Right lobe of liver (tissue), 6 donors: ENCODE data around the gene PAK4. TPM values are rescaled to one million over a fixed set of nuclear protein-coding genes. Genes with fewer than 3 reads are reported as not detected.

Experiments
- ATAC-seq, 4 donors: fragments of 200-7000 bp; cut with Tn5 transposase; one replicate each; pipeline ENCODE4 v1.9.1; 2020; ENCODE audit warnings: mild to moderate bottlenecking in 4 of 4, moderate library complexity in 4 of 4
- DNase-seq, 3 donors: peaks; one replicate each; pipeline ENCODE4 v3.0.0-alpha.2; 2020
- H3K27ac ChIP-seq, 3 donors: fragments of 200-600 bp; one replicate each; pipeline ENCODE4 v1.8.0; 2022
- H3K27me3 ChIP-seq, 2 donors: fragments of 200-600 bp; one replicate each; pipeline ENCODE4 v1.8.0; 2022
- H3K36me3 ChIP-seq, 4 donors: fragments of 200-600 bp; sonication (generic) in 1 of 4; one replicate each; pipeline versions ENCODE4 v1.5.1 to v1.8.0; 2017 to 2022; ENCODE audit warnings: control low read depth in 1 of 4
- H3K4me1 ChIP-seq, 4 donors: fragments of 200-600 bp; sonication (generic) in 1 of 4; one replicate each; pipeline versions ENCODE4 v1.5.1 to v1.8.0; 2017 to 2022; ENCODE audit warnings: control low read depth in 1 of 4
- H3K4me3 ChIP-seq, 3 donors: fragments of 200-600 bp; one replicate each; pipeline ENCODE4 v1.8.0; 2022
- H3K9me3 ChIP-seq, 4 donors: fragments of 200-600 bp; sonication (generic) in 1 of 4; one replicate each; pipeline versions ENCODE4 v1.5.1 to v1.8.0; 2017 to 2022; ENCODE audit warnings: control low read depth in 1 of 4
- POLR2A ChIP-seq: fragments of 450-650 bp; IDR thresholded peaks from one replicate; pipeline ENCODE4 v1.6.1; 2017; ENCODE audit warnings: antibody characterized with exemption, mild to moderate bottlenecking
- WGBS: methylation state at CpG from one replicate; pipeline ENCODE4 v1.1.6; 2018; ENCODE audit warnings: low coverage, low lambda C conversion rate; ENCODE audit not compliant: insufficient coverage; ENCODE audit errors: missing lambda C conversion rate; 5-methylcytosine and 5-hydroxymethylcytosine counted together
- intact Hi-C, 2 donors: fragments of 100-400 bp; cut with DNase I; formaldehyde crosslinking; loops; one replicate each; pipeline versions ENCODE4 v1.11.2 to v1.14.1; 2022
- total RNA-seq, 6 experiments: library from RNA; depleted of rRNA in 2 of 6; stranded (reverse); fragments of >200 nt in 2 of 6; fragmentation: NEBNext Ultra II Directional in 3 of 6; extraction: Animal tissue kit (Norgen Biotek cat#: 25700) in 3 of 6; gene quantifications; one replicate each; pipeline versions ENCODE4 v1.1.0 to v1.2.4, GENCODE V29; 2016 to 2023
- TF ChIP-seq, protein P1 (sequence below), 4 donors: fragments of 200-600 bp in 3 of 4; fragments of 450-650 bp in 1 of 4; IDR thresholded peaks; one replicate each; pipeline versions ENCODE4 v1.5.1 to v1.8.0; 2016 to 2022; ENCODE audit warnings: antibody characterized with exemption in 4 of 4, mild to moderate bottlenecking in 2 of 4
- donor health status: DM: no; HTN: yes; CAD: no.
- donor health status: DM: no; HTN: no; CAD: no.
- donor health status: DM: no; HTN: no; CAD: no.
- donor health status: DM: no; HTN: yes; CAD: no.
- donor health status: DM: no; HTN: yes; CAD: no.

The PAK4 gene
- total RNA-seq, 6 experiments from 2014 or later: 11.4 to 16.6 (median 14.7) TPM

DNA sequence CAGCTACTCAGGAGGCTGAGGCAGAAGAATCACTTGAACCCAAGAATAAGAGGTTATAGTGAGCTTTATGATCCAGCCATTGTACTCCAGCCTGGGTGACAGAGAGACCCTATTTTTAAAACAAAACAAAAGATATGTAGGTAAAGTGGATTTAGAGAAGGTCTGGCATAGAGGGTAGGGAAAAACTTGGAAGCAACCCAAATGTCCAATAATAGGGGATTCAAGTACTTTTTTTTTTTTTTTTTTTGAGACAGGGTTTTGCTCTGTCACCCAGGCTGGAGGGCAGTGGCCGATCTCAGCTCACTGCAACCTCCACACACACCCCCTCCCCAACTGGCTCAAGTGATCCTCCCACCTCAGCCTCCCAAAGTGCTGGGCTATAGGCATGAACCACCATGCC is 5.8 kb upstream of the PAK4 start:
- DNase-seq (no peak), ATAC-seq (no peak)
- TF ChIP-seq POLR2A: no peak
- TF ChIP-seq, protein P1, sequence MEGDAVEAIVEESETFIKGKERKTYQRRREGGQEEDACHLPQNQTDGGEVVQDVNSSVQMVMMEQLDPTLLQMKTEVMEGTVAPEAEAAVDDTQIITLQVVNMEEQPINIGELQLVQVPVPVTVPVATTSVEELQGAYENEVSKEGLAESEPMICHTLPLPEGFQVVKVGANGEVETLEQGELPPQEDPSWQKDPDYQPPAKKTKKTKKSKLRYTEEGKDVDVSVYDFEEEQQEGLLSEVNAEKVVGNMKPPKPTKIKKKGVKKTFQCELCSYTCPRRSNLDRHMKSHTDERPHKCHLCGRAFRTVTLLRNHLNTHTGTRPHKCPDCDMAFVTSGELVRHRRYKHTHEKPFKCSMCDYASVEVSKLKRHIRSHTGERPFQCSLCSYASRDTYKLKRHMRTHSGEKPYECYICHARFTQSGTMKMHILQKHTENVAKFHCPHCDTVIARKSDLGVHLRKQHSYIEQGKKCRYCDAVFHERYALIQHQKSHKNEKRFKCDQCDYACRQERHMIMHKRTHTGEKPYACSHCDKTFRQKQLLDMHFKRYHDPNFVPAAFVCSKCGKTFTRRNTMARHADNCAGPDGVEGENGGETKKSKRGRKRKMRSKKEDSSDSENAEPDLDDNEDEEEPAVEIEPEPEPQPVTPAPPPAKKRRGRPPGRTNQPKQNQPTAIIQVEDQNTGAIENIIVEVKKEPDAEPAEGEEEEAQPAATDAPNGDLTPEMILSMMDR (IDR thresholded peaks at IDR 0.05): no peak
- Histone ChIP-seq H3K27ac (no peak overlapping the region), H3K36me3 (no peaks in the 10 kb centered on the region), H3K4me1 (peaks cover 0 to 2% (median under 1%) of the 10 kb centered on the region in 4 donors), H3K9me3 (no peaks in the 10 kb centered on the region), H3K4me3 (no peak overlapping the region), H3K27me3 (no peaks in the 10 kb centered on the region)
- intact Hi-C loops: loop anchor here in 1 of 2 donors (5.0 kb wide), 1 partner anchor 207 kb away; no protein-coding TSS in a partner anchor
- 78% methylated on average over 1 of the region's 1 CpG for WGBS

DNA sequence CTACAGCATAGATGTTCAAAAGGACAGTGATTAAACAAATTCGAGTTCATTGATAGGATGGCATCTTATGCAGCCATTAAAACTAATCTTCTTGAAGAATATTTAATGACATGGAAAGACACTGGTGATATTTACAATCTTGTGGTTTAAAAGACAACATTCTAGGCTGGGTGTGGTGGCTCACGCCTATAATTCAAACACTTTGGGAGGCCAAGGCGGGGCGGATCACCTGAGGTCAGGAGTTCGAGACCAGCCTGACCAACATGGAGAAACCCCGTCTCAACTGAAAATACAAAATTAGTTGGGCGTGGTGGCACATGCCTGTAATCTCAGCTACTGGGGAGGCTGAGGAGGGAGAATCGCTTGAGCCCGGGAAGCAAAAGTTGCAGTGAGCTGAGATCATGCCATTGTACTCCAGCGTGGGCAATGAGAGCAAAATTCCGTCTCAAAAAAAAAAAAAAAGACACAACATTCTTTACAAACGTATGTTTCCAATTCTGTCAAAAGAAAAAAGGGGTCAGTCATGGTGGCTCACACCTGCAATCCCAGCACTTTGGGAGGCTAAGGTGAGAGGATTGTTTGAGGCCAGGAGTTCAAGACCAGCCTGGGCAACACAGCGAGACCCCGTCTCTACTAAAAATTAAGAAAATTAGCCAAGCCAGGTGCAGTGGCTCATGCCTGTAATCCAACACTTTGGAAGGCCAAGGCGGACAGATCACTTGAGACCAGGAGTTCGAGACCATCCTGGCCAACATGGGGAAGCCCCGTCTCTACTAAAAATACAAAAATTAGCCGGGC is 2.5 kb upstream of the PAK4 start:
- no peak for TF ChIP-seq POLR2A
- TF ChIP-seq, protein P1 (IDR thresholded peaks at IDR 0.05): no peak
- ATAC-seq (no peak), DNase-seq (no peak)
- H3K27me3 ChIP-seq: no peaks in the 10 kb centered on the region
- peaks cover 0 to 23% (median 10%) of the 10 kb centered on the region in 4 donors for H3K4me1 ChIP-seq
- no peak overlapping the region for H3K4me3 ChIP-seq
- no peak overlapping the region for H3K27ac ChIP-seq
- no peaks in the 10 kb centered on the region for H3K36me3 ChIP-seq
- intact Hi-C loops: loop anchor here in 1 of 2 donors (5.0 kb wide), 1 partner anchor 204 kb away; no protein-coding TSS in a partner anchor
- H3K9me3 ChIP-seq: no peaks in the 10 kb centered on the region
- 73% methylated on average over 16 of the region's 18 CpGs for WGBS

DNA sequence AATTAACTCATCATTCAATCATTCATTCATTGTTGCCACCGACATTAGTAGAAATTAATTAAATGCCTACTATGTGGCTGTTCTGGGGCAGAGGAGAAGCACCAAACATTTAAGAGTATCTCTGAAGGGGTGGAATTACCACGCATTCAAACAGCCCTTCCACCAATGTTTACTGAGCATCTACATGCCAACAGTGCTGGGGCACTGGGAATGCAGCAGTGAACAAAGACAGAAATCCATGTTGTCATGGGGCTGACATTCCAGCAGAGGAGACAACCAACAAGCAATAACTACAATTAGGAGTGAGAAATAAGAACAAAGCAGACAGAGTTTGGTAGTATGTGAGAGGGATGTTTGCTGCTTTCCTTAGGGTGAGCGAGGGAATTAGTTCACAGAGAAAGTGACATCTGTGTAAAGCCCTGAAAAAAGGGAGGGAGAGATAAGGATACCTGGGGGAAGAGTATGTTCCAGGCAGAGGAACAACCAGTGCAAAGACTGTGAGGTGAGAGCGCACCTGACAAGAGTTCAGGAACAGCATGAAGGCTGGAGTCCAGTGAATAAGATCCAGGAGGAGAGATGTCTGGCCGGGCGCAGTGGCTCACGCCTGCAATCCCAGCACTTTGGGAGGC is 1.3 kb upstream of the PAK4 start:
- Histone ChIP-seq H3K27me3 (no peaks in the 10 kb centered on the region), H3K9me3 (no peaks in the 10 kb centered on the region), H3K36me3 (no peaks in the 10 kb centered on the region), H3K27ac (no peak overlapping the region), H3K4me1 (peaks cover 0 to 30% (median 15%) of the 10 kb centered on the region in 4 donors), H3K4me3 (no peak overlapping the region)
- TF ChIP-seq POLR2A: no peak
- TF ChIP-seq, protein P1 (IDR thresholded peaks at IDR 0.05): no peak
- 77% methylated on average over 7 of the region's 7 CpGs for WGBS
- intact Hi-C loops: loop anchor here in 1 of 2 donors (5.0 kb wide), 1 partner anchor 203 kb away; no protein-coding TSS in a partner anchor
- DNase-seq (no peak), ATAC-seq (no peak)

DNA sequence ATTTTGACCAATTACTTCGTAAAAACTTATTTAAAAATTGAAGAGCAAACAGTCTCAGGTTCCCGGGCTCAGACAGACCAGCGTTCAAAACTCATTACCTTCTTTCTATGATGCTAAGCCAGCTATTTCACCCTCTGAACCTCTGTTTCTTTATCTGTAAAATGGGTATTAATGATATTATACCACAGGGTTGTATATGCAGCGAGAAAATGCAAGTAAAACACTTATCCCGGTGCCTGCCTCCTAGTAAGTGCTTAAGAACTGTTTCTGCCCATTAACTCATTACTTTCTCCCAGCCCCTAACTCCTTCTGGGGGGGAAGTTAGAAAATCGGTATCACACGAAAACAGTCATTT is 410 bp upstream of the PAK4 start:
- Histone ChIP-seq H3K36me3 (no peaks in the 10 kb centered on the region), H3K4me3 (peak overlapping the region; percentile 85 to 94 (median 89)), H3K27me3 (no peaks in the 10 kb centered on the region), H3K4me1 (peaks cover 0 to 32% (median 15%) of the 10 kb centered on the region in 4 donors), H3K9me3 (no peaks in the 10 kb centered on the region), H3K27ac (peak overlapping the region in 2 of 3 donors; percentile 36 to 84)
- WGBS: 32% methylated on average over 7 of the region's 7 CpGs
- ATAC-seq (no peak), DNase-seq (no peak)
- intact Hi-C loops: no loop called here
- TF ChIP-seq, protein P1 (IDR thresholded peaks at IDR 0.05): no peak
- no peak for TF ChIP-seq POLR2A
